ENCODE measurements around the gene CDT1.
"Not testable (repeated sequence)": the region's sequence is repeated elsewhere in the genome, so short reads cannot be mapped to it uniquely, and the experiment has no call there.

CDT1 gene

GRCh38 chr16:88769617-88770460 is 33.8 kb upstream of the CDT1 start:
- no peak for DNase-seq

- peak; percentile 32 for DNase-seq
Observed at GRCh38 chr16:88770461-88771293, 32.9 kb upstream of the CDT1 start.

GRCh38 chr16:88771294-88771772 is 32.3 kb upstream of the CDT1 start:
- no peak for DNase-seq

GRCh38 chr16:88771781-88772180 is 31.8 kb upstream of the CDT1 start:
- DNase-seq = not testable (repeated sequence)

GRCh38 chr16:88772871-88773811 is 30.4 kb upstream of the CDT1 start:
- no peak for DNase-seq

- DNase-seq = no peak
Observed at GRCh38 chr16:88773812-88774291, 29.7 kb upstream of the CDT1 start.

GRCh38 chr16:88774544-88775393 is 28.8 kb upstream of the CDT1 start:
- DNase-seq = no peak

GRCh38 chr16:88775825-88776224 is 27.8 kb upstream of the CDT1 start:
- DNase-seq = no peak

- DNase-seq = no peak
Observed at GRCh38 chr16:88777471-88778270, 25.9 kb upstream of the CDT1 start.

- DNase-seq = no peak
Observed at GRCh38 chr16:88778271-88778525, 25.4 kb upstream of the CDT1 start.

- no peak for DNase-seq
Observed at GRCh38 chr16:88778541-88779065, 25.0 kb upstream of the CDT1 start.

GRCh38 chr16:88779406-88780141 is 24.0 kb upstream of the CDT1 start:
- no peak for DNase-seq

- DNase-seq = no peak
Observed at GRCh38 chr16:88780142-88781062, 23.2 kb upstream of the CDT1 start.

- peak; percentile 44 for DNase-seq
Observed at GRCh38 chr16:88781140-88782077, 22.2 kb upstream of the CDT1 start.

GRCh38 chr16:88782454-88783390 is 20.9 kb upstream of the CDT1 start:
- DNase-seq = no peak

GRCh38 chr16:88783391-88784073 is 20.1 kb upstream of the CDT1 start:
- no peak for DNase-seq

Data from activated gamma-delta T cell (primary cell).